Suppressor macrophage treated with lipopolysaccharide for 1 hour (primary cell): ENCODE results near the gene APOA1.
"Not testable (repeated sequence)": the region's sequence is repeated elsewhere in the genome, so short reads cannot be mapped to it uniquely, and the experiment has no call there.

Source experiments
- DNase-seq, 3 donors: peaks; one replicate each; pipeline ENCODE4 v3.0.0-alpha.2; 2020 to 2022

The APOA1 gene

DNA sequence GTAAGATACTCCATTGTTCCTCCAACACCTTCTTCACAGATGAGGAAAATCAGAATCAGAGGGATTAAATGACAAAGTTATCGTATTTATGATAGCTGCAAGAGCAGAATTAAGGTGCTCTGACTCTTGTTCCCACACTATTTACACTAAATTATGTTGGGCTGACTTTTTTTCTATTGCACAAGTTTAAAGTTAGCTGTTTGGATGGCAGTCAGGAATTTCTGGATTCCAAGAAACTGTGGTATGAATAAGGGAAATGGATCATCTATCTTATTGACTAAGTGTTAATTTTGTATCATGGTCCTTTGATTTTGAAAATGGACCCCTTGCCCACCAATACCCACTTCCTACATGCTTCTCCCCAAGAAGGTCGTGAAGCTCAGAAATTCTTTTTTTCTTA, 19.9 kb upstream of the APOA1 start:
- DNase-seq, result no peak

DNA sequence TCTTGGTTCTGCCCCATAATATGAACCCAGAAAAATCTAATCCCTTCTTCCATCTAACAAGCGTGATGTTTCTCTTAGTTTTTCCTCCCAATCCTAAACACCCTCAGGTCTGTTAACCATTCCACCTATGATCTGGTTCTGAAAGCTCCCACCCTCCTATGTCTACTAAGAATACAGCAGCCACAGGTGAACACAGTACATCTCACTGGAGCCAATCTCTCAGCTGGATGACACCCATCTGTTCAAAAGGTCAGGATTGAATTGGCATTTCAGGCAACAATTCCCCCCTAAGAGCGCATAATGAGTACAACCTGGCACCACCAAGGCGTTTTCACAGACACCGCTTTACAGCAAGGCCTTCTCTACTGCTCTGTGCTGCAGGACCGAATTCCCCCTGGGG, 19.0 kb upstream of the APOA1 start:
- no peak for DNase-seq

DNA sequence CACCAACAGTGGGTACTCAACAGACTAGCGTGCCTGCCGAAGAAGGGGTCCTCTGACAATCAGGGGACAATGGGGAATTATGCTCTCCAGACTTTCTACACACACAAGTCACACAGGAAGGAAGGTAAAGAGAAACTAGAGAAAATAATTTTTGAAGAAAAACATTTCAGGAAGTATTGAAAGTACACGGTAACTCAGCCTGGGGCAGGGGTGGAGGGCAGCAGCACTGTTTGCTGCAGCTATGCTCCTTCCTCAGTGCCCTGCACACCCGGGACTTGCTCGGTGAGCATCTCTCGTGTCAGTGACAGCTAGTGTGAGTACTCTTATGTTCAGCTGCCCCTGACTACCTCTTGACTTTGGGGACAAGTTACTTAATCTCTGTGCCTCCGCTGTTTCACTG, 18.0 kb upstream of the APOA1 start:
- no peak for DNase-seq

DNA sequence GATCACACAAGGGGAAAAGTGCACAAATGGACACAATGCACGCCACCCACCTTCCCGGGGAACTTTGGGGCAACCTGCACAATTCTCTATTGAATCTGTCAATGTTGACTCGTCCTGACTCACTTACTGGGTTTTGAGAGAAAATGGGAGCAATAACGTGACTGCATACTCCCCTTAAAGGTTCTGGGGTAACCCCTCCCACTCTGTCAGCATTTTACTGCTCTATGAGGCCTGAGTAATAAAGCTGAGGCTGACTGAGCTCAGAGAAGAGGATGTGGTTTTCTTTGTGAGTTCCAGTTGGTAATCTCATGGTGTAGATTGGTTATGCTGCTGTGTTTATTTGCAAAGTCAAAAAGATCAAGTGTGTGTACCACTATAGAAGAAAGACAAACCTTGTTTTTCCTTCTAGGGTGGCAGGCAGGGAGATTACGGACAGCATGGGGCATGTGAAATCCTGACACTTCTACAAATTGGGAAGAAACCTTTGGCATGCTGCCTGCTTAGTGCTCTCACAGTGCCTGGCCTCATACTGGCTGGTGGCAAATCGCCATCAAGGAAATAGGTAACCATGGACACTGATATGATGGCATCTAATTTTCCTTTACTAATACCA, 16.1 kb upstream of the APOA1 start:
- DNase-seq, result peak; percentile 85 to 96 (median 93)

DNA sequence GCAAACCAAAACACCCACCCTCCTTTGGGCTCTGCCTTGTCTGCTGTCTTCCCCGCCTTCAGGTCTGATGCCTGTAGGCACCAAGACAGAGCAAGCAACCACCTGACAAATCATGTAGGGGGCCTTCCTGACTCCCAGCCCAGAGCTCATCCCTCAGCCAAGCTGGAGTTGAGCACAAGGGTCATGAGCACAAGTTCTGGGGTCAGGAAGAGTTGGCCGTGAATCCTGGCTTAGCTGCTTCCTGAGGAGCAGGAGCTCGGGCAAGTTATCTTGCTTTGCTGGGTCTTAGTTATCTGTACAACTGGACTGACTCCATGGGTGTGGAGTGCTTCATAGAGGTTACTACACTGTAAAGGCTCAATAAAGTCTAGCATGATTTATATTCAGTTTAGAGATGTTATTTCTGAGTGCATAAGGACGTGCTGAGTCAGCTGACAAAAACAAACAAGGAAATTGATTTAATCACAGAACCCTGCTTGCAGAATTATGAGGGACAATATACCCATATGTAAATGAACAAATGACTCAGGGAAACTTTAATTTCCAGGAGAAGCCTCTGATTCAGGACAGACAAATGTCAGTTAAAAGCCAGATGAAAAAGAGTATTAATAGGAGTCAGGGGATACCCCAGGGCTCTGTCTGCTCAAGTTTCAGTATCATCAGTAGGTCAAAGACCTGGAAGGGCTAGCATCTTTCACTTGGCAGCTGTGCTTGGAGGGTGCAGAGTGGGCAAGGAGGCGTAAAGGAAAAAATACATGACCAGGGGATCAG, 15.0 kb upstream of the APOA1 start:
- peak; percentile 23 to 76 (median 52) for DNase-seq

DNA sequence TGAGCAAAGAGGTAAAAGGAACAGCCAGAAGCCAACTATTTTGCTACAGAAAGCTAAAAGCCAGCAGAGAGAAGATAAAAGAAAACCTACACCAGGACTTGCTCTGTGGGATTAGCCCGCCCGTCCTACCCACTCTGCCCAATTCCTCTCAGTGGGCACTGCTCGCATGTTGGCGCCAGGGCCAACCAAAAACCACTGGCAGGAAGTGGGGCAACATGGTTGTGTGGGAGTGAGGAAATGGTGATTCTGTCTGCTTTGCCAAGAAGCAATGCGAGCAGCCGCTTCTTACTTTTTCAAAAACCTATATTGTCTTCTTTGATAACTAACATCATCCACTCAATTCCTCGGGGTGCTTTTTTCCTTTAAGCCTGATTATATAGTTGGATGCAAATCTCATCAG, 14.2 kb upstream of the APOA1 start:
- DNase-seq, result peak; percentile 79 to 87 (median 79)

DNA sequence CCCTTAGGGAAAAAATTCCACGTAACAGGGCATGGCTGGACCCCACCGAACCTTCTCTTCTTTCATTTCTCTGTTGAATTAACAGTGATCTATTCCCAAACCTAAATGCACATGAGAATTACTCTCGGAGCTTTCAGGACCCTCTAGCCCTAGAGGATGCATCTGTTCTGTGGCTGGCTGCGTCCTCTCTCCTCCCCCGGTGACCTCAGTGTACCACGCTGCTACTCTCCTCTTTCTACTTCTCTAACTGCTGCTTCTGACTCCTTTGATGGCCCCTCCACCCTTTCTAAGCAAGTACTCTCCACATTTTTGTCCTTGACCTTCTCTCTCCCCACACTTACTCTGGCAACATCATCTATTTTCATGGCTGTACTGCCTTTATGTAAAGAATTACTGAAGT, 12.1 kb upstream of the APOA1 start:
- no peak for DNase-seq

DNA sequence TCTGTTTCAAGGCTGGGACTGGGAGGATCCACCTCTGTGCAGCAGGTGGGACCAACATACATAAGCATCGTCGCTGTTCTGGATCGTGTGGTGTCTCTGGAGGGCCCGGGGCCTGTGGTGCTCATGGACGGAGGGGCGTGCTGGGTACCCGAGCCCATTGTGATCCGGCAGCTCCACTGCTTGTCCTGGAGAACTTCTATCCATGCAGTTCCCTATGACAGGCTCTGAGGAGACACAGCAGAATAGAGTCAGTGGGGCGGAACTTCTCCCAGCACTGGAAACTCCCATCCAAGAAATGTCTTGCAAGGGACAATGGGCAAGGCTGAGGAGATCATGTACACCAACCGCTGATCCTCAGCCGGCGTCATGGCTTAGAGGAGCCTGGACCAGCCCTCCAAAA, 11.6 kb upstream of the APOA1 start:
- DNase-seq, result no peak

DNA sequence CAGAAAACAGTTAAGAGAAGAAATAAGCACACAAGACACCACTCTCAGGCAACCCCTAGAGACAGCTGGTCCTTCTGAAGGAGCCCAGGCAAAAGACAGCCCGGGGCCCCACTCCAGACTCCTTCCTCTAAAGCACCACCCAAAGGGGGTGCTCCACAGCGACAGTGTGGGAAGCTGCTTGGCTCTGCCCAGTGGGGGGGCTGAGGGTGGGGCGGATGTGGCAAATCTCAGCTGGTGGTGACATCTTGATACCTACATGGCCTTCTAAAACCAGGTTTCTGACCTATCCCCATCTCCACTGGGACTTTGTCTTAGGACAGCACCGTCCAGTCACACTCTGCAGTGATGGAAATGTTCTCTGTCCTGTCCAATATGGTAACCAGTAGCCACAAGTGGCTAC, 10.2 kb upstream of the APOA1 start:
- no peak for DNase-seq

DNA sequence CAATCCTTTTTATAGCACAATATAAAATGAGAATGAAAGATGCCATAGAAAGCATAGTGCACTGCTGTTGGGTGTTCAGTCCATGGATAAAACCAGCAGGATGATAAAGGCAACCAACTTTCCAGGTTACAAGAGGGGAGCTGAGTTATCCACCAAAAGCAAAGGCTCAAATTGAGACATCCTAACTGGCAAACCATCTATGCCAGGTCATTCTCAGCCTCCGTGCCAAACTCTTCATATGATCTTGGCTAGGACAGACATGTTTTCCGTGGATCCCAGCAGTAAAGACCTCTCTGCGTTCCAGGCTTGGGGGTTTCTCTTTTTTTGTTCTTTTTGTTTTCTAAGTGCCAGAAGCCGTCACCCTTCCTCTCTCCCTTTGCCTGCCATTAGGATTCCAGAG, 7.3 kb upstream of the APOA1 start:
- DNase-seq, result no peak

DNA sequence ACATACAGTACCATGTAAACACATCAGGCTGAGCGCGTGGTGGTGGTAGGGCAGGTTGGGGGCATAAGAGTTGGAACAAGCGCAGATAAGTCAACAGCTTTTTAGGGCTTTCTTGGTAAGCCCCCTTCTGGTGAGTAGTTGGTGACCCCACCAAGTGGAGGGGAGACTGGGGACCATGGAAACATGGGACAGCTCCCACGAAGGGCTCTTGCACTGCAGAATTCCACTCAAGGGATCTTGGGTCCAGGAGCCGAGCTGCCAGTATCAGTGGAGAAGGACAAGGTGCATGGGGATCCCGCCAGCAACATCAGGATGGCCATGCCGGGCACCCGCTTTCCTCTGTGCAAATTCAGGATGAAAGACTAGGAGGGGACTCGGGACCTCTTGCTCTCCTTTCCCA, 6.2 kb upstream of the APOA1 start:
- no peak for DNase-seq

DNA sequence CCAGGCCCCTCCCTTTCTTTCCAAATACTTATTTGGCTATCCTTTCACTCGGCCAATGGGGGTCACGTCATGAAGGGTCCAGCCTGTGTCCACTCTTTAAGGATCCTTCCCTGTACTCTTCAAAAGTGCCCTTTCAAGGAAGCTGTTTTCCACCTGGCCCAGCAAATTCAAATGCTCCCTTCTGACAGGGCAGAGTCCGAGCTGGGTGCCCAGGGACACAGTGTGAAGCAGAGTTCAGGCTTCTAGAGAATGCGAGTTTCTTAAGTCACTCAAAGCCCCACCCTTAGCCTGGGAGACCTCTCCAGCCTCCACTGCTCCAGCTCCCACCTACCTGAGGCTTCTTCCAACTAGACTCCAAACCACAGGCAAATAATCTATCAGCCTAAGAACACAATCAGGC, 5.5 kb upstream of the APOA1 start:
- no peak for DNase-seq

DNA sequence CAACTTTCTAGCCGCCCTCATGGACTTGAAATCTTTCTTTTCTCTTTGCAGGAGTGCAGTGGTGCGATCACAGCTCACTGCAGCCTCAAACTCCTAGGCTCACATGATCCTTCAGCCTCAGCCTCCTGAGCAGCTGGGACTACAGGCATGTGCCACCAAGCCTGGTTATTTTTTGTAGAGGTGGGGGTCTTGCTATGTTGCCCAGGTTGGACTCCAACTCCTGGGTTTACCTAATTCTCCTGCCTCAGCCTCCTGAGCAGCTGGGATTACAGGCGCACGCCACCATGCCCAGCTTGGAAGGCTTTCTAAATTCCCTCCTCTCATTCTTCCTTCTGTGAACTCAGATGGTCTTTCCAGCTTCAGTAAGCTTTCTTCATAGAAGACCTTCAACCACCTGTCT, 4.7 kb upstream of the APOA1 start:
- no peak for DNase-seq

DNA sequence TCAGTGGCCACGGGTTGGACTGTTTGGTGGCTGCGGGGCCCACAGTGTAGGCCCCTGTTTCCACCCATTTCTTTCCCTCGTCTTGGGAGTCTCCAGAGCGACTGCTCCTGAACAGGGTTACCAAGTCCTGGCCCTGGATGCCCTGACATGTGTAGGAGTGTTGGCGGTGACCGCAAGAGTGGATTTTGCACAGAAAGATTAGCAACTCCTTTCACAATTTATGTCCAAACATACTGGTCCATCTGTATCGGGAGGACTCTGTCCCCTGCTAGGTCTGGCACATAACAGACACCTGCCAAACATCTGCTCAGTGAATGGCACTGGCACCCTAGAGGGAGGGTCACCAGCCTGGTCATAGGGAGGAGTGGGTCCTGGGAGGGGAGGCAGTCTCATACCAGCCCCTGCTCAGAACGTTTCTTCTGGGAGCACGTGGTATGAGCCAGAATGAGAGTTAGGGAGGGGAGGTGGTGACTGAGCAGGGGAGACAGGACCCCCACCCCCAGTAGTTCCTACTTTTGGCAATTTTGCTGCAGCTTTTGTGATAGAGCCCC, 3.4 kb upstream of the APOA1 start:
- DNase-seq, result no peak

DNA sequence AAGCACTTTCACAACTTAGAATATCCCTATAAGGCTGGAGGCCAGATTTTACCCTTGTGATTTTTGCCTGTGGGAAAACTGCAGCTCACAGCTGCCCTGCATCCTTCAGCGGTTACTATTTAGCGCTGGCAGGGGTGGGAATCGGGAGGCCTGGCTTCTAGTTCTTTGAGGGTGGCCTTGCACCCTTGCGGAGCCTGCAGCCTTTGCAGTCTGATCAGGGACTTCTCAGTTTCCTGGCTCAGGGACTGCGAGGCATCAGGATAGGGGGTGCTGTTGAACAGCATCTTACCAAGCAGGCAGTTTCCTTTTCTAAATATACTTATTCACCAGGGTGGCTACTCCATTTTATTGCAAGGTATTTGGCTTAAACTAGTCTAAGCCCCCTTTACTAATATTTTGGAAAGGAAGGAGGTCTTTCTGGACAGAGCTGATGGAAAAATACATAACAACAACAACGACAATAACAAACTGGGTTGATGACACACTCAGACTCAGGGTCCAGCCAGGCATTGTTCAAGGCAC, 2.9 kb upstream of the APOA1 start:
- DNase-seq, result no peak

DNA sequence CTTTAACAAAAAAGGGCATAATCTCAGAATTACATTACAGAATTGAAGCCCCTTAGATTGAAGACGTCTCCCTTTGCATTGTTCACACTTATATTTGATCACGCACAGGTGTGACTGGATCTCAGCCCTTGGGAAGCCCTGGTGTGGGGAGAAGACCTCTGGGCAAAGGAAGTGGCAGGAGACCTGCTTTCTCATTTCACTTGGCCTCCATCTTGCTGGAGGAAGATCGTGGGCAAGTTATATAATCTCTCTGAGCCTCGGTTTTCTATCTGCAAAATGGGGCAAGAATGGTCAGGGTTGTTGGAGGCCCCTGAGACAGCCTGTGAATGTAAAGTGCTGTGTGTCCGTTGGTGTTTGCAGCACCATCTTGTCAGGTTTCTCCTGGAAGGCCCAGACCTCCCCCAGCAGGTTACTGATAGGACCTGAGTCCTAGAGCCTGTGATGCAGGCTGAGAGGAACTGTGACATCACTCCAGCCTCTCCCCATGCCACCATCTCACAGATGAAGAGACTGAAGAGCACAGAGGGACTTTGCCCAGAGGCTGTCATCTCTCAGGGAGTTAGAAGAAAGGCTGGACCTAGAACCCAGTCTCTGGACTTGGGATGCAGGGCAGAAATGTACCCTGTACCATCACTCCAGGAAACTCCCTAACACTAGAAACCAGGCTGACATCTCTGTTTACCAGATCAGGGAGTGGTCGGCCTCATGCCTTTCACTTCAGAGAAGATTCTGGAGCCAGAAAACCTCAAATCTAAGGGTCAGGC, 1.1 kb upstream of the APOA1 start:
- no peak for DNase-seq

DNA sequence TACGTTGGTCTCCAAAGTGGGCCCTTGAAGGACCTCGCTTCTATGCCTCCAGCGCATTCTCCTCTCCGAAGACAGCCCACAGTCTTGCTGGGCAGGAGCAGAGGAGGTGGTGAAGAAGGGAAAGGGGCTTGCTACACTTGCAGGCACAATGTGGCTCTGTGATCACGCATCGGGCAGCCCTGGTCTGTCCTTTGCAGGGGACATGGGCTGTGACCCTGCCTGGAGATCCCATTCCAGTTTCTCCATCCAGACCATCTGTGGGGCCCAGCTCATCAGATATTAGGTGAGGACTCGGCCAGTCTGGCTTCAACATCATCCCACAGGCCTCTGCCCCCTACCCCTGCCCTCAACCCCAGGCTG, 810 bp downstream of the APOA1 start:
- no peak for DNase-seq

DNA sequence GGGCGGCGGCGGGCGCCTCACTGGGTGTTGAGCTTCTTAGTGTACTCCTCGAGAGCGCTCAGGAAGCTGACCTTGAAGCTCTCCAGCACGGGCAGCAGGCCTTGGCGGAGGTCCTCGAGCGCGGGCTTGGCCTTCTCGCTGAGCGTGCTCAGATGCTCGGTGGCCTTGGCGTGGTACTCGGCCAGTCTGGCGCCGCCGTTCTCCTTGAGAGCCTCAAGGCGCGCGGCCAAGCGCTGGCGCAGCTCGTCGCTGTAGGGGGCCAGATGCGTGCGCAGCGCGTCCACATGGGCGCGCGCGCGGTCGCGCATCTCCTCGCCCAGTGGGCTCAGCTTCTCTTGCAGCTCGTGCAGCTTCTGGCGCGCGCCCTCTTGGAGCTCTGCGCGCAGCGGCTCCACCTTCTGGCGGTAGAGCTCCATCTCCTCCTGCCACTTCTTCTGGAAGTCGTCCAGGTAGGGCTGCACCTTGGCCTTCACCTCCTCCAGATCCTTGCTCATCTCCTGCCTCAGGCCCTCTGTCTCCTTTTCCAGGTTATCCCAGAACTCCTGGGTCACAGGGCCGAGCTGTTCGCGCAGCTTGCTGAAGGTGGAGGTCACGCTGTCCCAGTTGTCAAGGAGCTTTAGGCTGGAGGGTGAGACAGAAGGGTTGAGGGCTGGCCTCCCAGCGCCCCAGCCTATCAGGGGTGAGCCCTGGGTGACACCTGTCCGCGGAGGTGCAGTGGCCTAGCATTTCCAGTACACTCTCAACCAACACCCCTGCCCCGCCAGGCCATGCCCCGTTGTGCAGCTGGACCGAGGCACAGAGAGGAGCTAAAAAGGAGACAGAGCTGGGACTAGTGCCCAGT, 1.4 kb downstream of the APOA1 start:
- DNase-seq, result peak; percentile 63 to 81 (median 71)

DNA sequence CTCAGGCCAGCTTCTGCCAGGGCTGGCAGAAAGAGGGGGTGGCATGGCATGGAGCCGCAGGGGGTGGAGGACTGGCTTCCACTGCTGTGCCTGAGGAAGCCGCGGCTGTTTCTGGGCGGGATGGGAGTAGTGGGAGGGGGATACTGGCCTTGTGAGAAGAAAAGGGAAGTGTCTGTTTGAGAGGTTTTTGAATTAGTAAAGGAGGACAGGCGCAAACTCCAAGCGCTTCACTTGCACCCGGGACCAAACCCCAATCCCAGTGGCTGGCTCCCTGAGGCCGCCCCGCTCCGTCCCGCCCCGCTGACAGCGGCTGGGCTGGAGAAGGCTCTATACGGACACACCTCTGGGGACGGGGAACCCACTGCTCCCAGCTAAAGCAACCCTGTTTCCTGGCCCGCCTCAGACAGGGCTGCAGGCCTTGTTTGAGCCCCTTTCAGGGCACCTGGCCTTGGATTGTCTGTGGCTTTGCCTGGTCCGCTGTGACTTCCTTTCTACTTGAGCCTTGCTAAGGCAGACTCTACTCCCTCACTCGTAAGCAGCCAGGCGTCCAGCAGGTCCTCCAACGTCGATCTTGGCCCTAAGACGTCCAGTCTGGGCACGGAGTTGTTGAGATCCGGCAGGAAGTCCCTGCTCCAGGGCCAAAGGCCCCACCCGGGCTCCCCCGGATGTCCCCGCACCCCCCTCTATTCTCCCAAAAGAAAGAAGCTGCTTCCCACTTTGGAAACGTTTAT, 2.2 kb downstream of the APOA1 start:
- DNase-seq, result peak; percentile 47 to 60 (median 50)

DNA sequence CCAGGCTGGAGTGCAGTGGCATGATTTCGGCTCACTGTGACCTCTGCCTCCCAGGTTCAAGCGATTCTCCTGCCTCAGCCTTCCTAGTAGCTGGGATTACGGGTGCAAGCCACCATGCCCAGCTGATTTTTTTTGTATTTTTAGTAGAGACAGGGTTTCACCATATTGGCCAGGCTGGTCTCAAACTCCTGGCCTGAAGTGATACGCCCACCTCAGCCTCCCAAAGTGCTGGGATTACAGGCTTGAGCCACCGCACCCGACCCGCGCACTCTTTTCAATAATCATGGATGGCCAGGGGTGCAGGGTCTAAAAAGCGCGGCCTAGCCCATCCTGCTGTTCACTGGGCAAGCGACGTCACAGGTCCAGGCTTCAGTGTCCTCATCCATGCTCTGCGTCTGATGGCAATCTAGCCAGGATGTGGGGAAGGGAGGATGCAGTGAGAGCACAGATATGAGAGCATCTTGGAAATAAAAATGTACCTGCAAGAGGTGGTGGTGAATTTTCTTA, 2.8 kb downstream of the APOA1 start:
- not testable (repeated sequence) for DNase-seq

DNA sequence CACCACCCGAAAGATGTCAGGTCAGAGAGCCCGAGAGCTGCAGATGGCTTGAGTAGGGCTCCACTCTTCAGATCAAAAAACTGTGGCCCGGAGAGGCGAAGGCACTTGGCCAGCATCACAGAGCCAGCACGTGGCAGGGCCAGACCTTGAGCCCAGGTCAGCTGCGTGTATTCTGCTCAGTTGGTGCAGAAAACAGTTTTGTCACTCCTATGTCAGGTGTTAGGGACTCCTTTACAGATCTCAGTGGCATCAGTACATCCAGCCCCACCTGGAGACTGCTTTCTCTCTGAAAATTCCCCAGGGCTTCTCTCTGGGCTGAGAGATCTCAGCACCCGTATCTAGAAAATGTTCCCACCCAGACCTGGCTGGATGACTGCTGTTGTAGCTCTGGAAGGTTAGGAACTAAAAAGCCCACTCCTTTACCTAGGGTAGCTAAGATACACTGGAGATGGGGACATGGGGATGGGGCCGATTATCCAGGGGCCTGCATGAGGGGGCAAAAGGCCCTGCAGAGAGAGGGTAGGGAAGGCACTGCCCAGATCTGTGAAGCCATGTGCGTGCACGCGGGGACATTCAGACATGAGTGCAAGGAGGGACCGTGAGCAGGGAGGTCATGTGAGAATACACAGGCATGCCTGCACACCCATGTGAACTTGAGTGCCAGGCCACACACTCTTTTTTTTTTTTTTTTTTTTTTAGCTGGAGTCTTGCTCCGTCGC, 3.4 kb downstream of the APOA1 start:
- DNase-seq, result no peak
